Endodermal cell (in vitro differentiated cells): Measurements from ENCODE around the gene TRABD2B. TPM values are rescaled to one million over a fixed set of nuclear protein-coding genes. Genes with fewer than 3 reads are reported as not detected.
A peak's percentile ranks its signal among the peaks of the same experiment; 100 is the strongest.

Source experiments
- DNase-seq: peaks from one replicate; pipeline ENCODE4 v3.0.0-alpha.2; 2017
- H3K27ac ChIP-seq: 2 replicates; pipeline ENCODE4 v1.5.1; 2013; ENCODE audit warnings: mild to moderate bottlenecking, low read depth, low read length, moderate library complexity
- H3K27me3 ChIP-seq: 2 replicates; pipeline ENCODE4 v1.6.1; 2013; ENCODE audit warnings: mild to moderate bottlenecking, low read length, moderate library complexity; ENCODE audit not compliant: insufficient read depth, control insufficient read depth, poor library complexity, severe bottlenecking
- H3K36me3 ChIP-seq: 2 replicates; pipeline ENCODE4 v1.7.0; 2013; ENCODE audit warnings: mild to moderate bottlenecking, low read length, moderate library complexity; ENCODE audit not compliant: control insufficient read depth, insufficient read depth
- H3K4me1 ChIP-seq: one replicate; pipeline ENCODE4 v1.7.0; 2013; ENCODE audit warnings: low read length; ENCODE audit not compliant: control insufficient read depth, insufficient read depth
- H3K4me3 ChIP-seq: 2 replicates; pipeline ENCODE4 v1.5.1; 2013; ENCODE audit warnings: mild to moderate bottlenecking, low read length, moderate library complexity
- H3K9ac ChIP-seq: 2 replicates; pipeline ENCODE4 v1.6.1; 2013; ENCODE audit warnings: mild to moderate bottlenecking, low read length, moderate library complexity; ENCODE audit not compliant: poor library complexity, severe bottlenecking; ENCODE audit errors: extremely low read depth
- H3K9me3 ChIP-seq: 2 replicates; pipeline ENCODE4 v1.6.1; 2013; ENCODE audit warnings: mild to moderate bottlenecking, low read length, moderate library complexity; ENCODE audit not compliant: control insufficient read depth
- H3K27ac Mint-ChIP-seq: 2 replicates; pipeline ENCODE4 v1.8.0; 2020; ENCODE audit warnings: mixed read lengths
- H3K27me3 Mint-ChIP-seq: 2 replicates; pipeline ENCODE4 v1.8.0; 2021; ENCODE audit warnings: mild to moderate bottlenecking, mixed read lengths; ENCODE audit not compliant: insufficient read depth
- H3K36me3 Mint-ChIP-seq: 2 replicates; pipeline ENCODE4 v1.8.0; 2020; ENCODE audit warnings: low read depth, mixed read lengths
- H3K4me1 Mint-ChIP-seq: 2 replicates; pipeline ENCODE4 v1.8.0; 2020; ENCODE audit warnings: mixed read lengths
- H3K4me3 Mint-ChIP-seq: 2 replicates; pipeline ENCODE4 v1.8.0; 2020; ENCODE audit warnings: mild to moderate bottlenecking, moderate library complexity, mixed read lengths
- H3K9me3 Mint-ChIP-seq: 2 replicates; pipeline ENCODE4 v1.8.0; 2020; ENCODE audit warnings: mild to moderate bottlenecking, mixed read lengths
- CTCF ChIP-seq: fragments of 200-600 bp; sonication (generic); conservative IDR thresholded peaks from 2 replicates; pipeline ENCODE4 v1.5.0; 2021; ENCODE audit warnings: antibody characterized with exemption, mild to moderate bottlenecking
- WGBS, 2 experiments: methylation state at CpG; one replicate each; pipeline versions ENCODE4 v1.1.5 to v1.1.7; 2013; ENCODE audit warnings: missing lambda C conversion rate in 2 of 2, mixed read lengths in 1 of 2; ENCODE audit not compliant: insufficient coverage in 1 of 2, insufficient read length in 1 of 2; 5-methylcytosine and 5-hydroxymethylcytosine counted together
- total RNA-seq, 2 donors: library from RNA; stranded (reverse); fragmentation: NEBNext Ultra II Directional in 1 of 2; extraction: Animal tissue kit (Norgen Biotek cat#: 25700) in 1 of 2; gene quantifications; 2 replicates in 1 of 2; 3 replicates in 1 of 2; pipeline ENCODE4 v1.2.1, GENCODE V29; 2021

Gene TRABD2B
- total RNA-seq, 2 donors from 2014 or later = 24.4 to 28.0 TPM

- no peaks in the 10 kb centered on the region for H3K36me3 Mint-ChIP-seq
- H3K9ac ChIP-seq = no peak overlapping the region
- no peak overlapping the region for H3K27ac ChIP-seq
- peaks cover 24% of the 10 kb centered on the region for H3K4me1 Mint-ChIP-seq
- no peaks in the 10 kb centered on the region for H3K9me3 ChIP-seq
- peaks cover 6% of the 10 kb centered on the region for H3K4me1 ChIP-seq
- H3K27me3 ChIP-seq = no peaks in the 10 kb centered on the region
- no peak overlapping the region for H3K4me3 Mint-ChIP-seq
- no peaks in the 10 kb centered on the region for H3K36me3 ChIP-seq
- no peak overlapping the region for H3K27ac Mint-ChIP-seq
- H3K27me3 Mint-ChIP-seq = peaks cover 11% of the 10 kb centered on the region
- WGBS, 2 experiments = 78 to 82% methylated on average over 5 to 7 of the region's 7 CpGs
- H3K4me3 ChIP-seq = no peak overlapping the region
- peak; percentile 42 for DNase-seq
- TF ChIP-seq CTCF = no peak
- no peaks in the 10 kb centered on the region for H3K9me3 Mint-ChIP-seq
These were observed 239.8 kb downstream of the TRABD2B start for GRCh38 chr1:47757226-47757975.

DNA sequence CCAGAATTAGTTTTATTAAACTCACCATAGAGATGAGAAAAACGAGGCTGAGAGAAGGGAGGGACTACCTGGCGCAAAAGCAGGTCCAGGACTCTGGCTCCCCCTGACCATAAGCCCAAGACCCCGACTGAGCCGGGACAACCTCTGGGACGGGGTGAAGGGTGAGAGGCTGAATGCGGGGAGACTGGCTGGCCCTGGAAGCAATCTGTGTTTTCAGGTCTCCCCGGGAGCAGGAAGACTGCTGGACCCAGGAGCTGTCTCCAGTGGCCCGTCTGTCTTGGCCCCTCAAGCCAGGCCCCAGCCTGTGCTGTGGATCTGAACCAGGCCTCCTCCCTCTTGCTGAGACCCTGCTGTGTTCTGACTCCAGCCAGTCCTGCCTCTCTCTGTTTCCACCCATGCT is 240.8 kb downstream of the TRABD2B start:
- Histone ChIP-seq H3K4me1 (peaks cover 6% of the 10 kb centered on the region), H3K36me3 (no peaks in the 10 kb centered on the region), H3K27me3 (no peaks in the 10 kb centered on the region), H3K4me3 (no peak overlapping the region), H3K9me3 (no peaks in the 10 kb centered on the region), H3K27ac (no peak overlapping the region), H3K9ac (no peak overlapping the region)
- Mint-ChIP-seq H3K9me3 (no peaks in the 10 kb centered on the region), H3K27me3 (peaks cover 10% of the 10 kb centered on the region), H3K36me3 (no peaks in the 10 kb centered on the region), H3K4me1 (peaks cover 25% of the 10 kb centered on the region), H3K4me3 (no peak overlapping the region), H3K27ac (no peak overlapping the region)
- WGBS, 2 experiments = 90 to 94% methylated on average over 7 to 8 of the region's 8 CpGs
- no peak for TF ChIP-seq CTCF
- peak; percentile 41 for DNase-seq

GRCh38 chr1:47756006-47756405 is 241.2 kb downstream of the TRABD2B start:
- TF ChIP-seq CTCF = no peak

More at GRCh38 chr1:47756006-47756405, 241.2 kb downstream of the TRABD2B start:
- no peaks in the 10 kb centered on the region for H3K9me3 ChIP-seq
- no peaks in the 10 kb centered on the region for H3K27me3 ChIP-seq
- Mint-ChIP-seq H3K4me1 (peaks cover 25% of the 10 kb centered on the region), H3K4me3 (no peak overlapping the region), H3K36me3 (no peaks in the 10 kb centered on the region), H3K27ac (no peak overlapping the region), H3K27me3 (peaks cover 10% of the 10 kb centered on the region), H3K9me3 (no peaks in the 10 kb centered on the region)
- H3K4me1 ChIP-seq = peaks cover 6% of the 10 kb centered on the region
- H3K27ac ChIP-seq = no peak overlapping the region
- no peak overlapping the region for H3K9ac ChIP-seq
- no peak overlapping the region for H3K4me3 ChIP-seq
- no peaks in the 10 kb centered on the region for H3K36me3 ChIP-seq
- DNase-seq = peak; percentile 61
- 80 to 92% methylated on average over 1 to 4 of the region's 4 CpGs for WGBS, 2 experiments
